ENCODE data around the gene RASSF8.

- TF ChIP-seq CTCF (IDR thresholded peaks at IDR 0.05) (no peak), EZH2phosphoT487 (IDR thresholded peaks at IDR 0.05) (no peak), EZH2 (IDR thresholded peaks at IDR 0.05) (no peak)
Measured at GRCh38 chr12:26128168-26128567, 169.7 kb downstream of the RASSF8 start.
